GF-D8 (cell line): ENCODE data around the gene BBS9.
"Not testable (repeated sequence)": the region's sequence is repeated elsewhere in the genome, so short reads cannot be mapped to it uniquely, and the experiment has no call there.

Source experiments
- DNase-seq: peaks from one replicate; lab custom pipeline; 2025; lab: John Stamatoyannopoulos, UW

BBS9 gene

DNA sequence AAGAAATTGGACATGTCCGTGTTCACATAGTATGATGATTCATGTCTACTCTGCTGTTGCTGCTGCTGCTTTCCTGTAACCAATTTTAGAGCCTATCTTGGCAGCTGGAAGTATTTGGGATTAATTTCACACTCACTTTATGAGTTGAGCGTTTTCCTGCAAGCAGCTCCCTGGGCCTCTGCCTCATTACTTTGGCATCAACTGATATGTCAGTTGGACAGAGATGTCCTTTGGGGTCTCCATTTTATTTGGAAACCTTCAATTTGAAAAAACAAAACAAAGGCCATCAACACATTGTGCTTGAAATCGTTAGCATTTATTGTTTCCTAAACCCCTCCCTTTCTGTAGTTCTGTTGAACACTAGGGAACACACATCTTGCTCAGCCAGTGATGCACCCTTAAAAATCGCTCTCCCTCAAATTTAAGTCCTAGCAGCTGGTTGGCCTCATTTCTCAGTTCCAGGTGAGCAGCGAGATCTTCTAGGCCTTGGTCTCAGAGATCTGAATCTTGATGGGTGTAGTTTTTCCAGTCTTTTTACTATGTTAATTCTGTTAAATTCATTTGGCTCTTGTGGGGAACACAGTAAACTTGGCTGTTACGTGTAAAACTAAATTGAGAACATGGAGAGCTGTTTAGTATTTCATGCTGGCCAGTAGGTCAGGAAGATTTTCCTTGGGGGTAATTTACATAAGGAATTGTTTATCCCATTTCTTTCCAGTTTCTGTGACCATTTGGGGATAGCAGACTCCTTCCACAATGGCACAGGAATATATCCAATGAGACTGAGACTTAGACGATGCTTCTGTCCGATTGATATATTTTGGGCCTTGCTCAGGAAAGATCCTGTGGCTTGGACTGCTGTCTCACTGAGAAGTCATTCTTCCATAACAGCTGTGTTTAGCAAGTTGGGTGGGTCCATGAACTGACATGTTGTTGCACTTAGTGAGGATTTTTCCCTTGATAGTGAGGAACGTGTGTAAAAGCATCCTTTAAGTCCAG, 371.6 kb downstream of the BBS9 start:
- DNase-seq = no peak

DNA sequence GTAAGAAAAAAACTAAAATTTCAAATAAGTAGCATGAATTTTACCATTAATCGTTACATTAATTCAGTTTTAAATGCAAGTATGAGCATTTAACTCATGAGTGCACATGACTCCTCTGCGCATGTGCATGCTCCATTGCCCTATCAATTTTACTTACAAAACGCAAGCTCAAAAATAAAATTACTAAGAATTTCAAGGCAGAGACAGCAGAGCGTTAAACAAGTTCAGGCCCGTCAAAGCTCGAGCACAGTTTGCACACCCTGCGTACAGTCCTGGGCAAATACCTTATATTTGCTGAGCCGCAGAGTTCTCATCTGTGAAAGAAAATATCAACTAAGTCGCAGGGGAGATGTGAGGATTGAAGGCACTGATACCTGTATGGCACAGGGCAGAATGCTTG, 373.6 kb downstream of the BBS9 start:
- DNase-seq = no peak

DNA sequence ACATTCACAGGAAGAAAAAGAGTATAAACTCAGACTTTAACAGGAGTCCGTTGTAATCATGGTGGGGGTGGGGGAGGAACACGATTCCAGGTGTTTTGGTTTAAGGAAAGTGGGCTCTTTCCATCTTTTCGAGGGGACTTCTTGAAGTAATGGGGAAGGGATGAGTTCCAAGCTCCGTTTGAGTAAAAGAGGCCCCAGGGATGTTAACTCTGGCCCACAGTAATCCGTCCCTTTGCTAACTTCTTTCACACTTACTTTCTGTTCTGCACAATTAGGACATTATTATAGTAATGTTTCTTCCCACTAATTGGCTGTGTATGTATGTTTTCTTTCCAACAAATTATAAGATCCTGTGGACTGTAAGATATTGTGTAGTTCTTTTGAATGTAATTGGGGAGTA, 374.4 kb downstream of the BBS9 start:
- no peak for DNase-seq

DNA sequence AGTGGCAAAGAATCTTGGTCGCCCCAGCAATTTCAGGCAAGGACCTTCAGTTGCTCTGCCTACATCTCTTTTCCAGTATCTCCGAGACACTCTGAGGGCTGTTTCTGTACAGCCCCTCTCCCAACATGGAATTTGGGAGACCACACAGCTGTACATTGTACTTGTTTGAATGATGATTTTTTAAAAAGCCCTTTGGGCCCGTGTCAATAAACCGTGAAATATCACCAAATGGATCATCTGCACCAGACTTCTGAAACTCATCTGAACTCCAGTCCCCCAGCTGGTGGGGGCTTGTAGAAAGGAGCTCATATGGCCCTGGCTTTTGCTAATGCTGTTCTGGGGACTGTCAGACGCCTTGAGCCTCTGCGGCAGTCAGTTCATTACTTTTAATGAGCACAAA, 374.9 kb downstream of the BBS9 start:
- no peak for DNase-seq

DNA sequence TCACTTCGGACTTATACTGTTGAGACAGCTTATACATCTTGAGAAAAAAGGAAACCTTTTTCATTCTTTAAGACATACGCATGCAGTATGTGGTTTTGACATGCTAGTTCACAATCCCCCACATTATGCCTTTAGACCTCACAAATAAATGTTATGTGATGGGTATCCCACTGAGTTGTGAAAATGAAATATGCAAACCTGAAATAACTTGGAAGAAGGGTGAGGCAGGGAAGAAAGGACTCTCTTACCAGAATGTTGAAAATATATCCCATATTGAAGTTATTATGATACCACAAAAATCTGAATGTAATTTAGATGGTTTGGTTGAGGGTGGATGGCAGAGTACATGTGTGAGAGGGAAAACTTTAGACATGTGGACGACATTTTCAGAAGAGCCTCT, 379.8 kb downstream of the BBS9 start:
- no peak for DNase-seq

DNA sequence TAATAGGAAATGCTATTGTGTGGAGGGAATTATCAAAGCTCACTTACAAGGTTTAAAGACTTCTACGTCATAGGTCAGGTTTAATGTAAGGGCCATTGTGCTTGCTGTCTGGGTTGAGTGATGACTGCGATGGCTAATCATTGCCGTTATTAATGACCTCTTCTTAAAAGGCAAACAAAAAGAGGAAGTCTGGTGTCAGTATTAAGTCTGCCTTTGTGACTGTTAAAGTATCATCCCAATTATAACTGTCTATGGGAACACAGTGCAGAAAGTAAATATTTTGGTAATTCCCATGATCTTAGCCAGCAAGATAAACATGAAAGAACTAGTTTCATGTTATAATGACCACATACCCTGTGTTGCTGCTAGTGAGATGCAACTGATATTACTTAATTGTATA, 382.4 kb downstream of the BBS9 start:
- DNase-seq = no peak

DNA sequence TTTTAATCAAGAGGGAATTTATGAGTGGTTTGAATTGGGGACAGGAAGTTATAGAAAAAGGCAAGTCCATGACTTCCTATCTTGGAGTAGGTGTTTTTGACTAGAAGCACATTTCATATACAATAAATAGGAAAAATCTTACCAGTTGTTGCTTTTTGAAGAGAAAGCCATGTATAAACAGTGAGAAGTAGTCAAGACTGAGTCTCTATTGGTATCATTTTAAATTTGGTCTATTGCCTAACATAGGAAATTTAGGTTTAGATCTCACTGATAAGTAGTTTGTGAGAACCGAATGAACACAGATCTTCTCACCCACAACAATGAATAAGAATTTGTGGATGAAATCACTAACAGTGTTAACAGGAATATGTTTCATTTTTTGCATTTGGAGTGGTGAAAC, 387.2 kb downstream of the BBS9 start:
- no peak for DNase-seq

GRCh38 chr7:33517191-33517590, 387.8 kb downstream of the BBS9 start:
- DNase-seq = no peak

DNA sequence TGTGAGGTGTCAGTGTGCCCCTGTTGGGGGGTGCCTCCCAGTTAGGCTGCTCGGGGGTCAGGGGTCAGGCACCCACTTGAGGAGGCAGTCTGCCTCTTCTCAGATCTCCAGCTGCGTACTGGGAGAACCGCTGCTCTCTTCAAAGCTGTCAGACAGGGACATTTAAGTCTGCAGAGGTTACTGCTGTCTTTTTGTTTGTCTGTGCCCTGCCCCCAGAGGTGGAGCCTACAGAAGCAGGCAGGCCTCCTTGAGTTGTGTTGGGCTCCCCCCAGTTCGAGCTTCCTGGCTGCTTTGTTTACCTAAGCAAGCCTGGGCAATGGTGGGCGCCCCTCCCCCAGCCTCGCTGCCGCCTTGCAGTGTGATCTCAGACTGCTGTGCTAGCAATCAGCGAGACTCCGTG, 397.6 kb downstream of the BBS9 start:
- DNase-seq = not testable (repeated sequence)

DNA sequence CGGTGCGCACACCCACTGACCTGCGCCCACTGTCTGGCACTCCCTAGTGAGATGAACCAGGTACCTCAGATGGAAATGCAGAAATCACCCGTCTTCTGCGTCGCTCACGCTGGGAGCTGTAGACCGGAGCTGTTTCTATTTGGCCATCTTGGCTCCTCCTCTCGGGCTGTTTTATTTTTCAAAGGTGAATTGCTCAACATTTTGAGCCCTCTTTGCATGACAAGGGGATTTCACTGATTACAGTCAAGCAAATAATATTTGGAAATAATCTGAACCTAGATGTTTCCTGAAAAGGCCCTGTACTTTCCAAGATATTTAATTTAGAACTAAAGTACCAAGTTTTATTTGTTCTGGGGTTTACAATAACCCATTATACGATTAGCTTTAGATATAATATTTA, 398.2 kb downstream of the BBS9 start:
- not testable (repeated sequence) for DNase-seq

DNA sequence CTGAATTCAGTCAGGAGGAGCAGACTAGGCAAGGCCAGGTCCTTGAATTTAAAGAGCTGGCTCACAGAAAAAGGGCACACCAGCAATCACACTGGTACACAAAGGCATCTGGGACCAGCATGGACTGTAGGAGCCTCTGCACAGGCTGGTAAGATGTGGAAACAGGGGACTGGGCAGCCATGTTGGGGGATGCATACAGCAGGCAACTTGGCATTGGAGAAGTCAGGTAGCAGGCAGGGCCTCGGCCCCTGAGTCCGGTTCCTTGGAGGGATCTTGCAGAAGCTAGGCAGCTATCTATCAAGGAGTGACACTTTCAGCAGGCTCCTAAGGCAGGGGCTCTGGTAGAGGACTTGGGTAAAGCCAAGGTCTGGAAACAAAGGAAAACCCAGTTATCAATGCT, 399.7 kb downstream of the BBS9 start:
- DNase-seq = no peak

DNA sequence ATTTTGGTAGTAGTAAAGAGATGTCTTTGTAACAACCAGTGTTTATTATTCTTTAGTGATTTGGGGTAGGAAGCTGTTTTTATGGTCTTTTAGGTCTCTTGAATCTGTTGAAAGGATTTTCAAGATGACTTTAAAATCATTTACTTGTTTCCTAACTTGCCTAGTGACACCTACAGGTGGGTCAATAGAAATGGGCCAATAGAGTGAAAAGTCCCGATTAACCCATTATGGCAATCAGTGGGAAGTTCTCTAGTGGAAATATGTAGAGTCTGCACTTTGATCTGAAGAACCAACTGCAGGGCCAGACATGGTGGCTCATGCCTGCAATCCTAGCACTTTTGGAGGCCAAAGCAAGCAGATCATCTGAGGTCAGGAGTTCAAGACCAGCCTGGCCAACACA, 401.3 kb downstream of the BBS9 start:
- no peak for DNase-seq

GRCh38 chr7:33531888-33532287, 402.5 kb downstream of the BBS9 start:
- no peak for DNase-seq

GRCh38 chr7:33534833-33535232, 405.5 kb downstream of the BBS9 start:
- no peak for DNase-seq

- DNase-seq = no peak
These were observed 406.6 kb downstream of the BBS9 start for GRCh38 chr7:33535989-33536388.

DNA sequence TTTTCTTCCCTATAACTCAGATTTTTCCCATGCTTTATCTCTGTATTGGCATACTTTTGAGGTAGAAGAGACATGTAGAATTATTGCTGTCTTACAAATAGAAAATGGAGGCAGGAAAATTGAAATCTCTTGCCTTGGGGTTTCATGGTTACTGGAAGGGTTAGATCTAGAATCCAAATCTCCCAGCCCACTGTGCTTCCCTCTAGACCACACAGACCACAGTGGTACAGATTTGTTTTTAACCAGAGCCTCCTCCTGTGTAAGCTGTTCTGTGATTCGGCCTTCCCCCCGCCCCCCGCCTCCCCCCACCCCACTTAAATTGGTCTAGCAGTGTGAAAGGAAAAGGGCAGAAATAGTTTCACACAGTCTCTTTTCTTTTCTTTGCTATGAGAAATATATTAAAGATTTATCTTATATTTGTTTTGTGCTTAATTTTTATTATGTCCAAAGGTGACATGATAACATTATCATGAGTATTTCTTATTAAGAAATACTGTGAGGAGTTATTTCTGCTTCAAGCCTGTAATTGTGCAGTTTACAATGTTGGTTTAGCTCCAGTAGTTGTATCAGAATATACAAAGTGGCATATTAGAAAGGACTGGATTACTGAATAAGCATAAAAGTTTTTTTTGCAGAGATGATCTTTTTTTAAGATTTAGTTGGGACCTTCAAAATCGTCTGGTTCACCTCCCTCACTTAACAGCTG, 407.2 kb downstream of the BBS9 start:
- no peak for DNase-seq

DNA sequence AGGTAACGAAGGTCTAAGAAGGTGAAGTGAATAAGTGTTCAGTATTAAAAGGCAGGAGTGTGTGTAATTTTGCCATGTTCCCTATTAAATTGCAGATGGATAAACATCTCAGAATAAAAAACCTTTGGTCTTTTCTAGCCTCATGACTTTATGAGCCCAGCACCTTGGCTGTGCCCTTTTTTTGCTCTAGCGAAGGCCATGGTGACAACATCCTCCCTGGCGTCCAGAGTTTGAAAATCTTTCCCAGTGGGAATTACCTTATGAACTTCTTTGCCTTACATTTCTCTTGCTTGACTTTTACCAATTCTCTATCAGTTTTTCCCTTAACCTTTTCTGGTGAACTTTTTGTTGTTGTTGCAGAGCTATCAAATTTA, 407.7 kb downstream of the BBS9 start:
- no peak for DNase-seq

DNA sequence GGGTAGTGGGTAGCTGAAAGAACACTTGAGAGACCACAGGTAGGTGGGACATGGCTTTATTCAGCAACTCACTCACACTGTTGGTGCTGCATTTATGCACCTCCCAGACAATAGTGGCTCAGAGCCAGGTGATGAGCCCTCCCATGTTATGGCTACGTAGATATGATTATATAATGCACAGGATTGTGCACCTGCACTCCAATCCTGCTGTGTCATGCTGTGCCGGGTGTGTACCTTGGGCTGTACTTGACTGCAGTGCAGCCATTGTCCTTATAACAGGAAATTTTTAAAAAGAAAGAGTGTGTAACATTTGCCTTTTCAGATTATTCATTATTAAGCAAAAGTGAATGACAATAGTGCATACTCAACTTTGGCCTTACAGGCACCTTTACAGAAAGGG, 409.8 kb downstream of the BBS9 start:
- no peak for DNase-seq

- no peak for DNase-seq
These were observed 410.5 kb downstream of the BBS9 start for GRCh38 chr7:33539659-33540400.

- no peak for DNase-seq
These were observed 418.5 kb downstream of the BBS9 start for GRCh38 chr7:33547880-33548279.

GRCh38 chr7:33550363-33550762, 421.0 kb downstream of the BBS9 start:
- DNase-seq = no peak

DNA sequence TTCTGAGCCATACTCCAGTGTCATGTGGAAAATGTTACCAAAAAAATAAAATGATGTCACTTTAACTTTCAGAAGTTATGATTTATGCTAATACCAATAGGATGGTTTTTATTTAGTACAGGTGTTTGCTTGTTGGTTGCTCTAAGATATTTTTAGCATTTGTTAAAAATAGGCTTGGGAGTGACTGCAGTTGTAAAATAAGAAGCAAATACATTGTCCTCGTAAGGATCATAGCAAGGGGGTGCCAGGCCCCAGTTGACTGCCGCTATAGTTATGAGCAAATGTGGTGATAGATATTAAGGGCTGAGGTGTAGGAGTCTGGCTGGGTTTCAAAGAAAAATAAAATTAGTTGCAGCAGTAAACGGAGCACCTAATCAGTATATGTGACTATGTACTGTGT, 421.6 kb downstream of the BBS9 start:
- DNase-seq = no peak

GRCh38 chr7:33554046-33554445, 424.7 kb downstream of the BBS9 start:
- no peak for DNase-seq
